ENCODE measurements around the gene PIK3CG.
"Not testable (repeated sequence)": the region's sequence is repeated elsewhere in the genome, so short reads cannot be mapped to it uniquely, and the experiment has no call there.

Gene PIK3CG

GRCh38 chr7:106888204-106888603 is 23.1 kb downstream of the PIK3CG start:
- no peak for DNase-seq

- DNase-seq, result no peak
These were observed 25.9 kb downstream of the PIK3CG start for GRCh38 chr7:106890952-106891351.

GRCh38 chr7:106891548-106892410 is 26.7 kb downstream of the PIK3CG start:
- no peak for DNase-seq

GRCh38 chr7:106893591-106893990 is 28.5 kb downstream of the PIK3CG start:
- DNase-seq, result peak in 1 of 2 experiments; percentile 20

- peak; percentile 33 to 39 for DNase-seq
These were observed 30.3 kb downstream of the PIK3CG start for GRCh38 chr7:106895246-106895864.

- no peak for DNase-seq
These were observed 31.1 kb downstream of the PIK3CG start for GRCh38 chr7:106896231-106896630.

GRCh38 chr7:106897553-106897952 is 32.5 kb downstream of the PIK3CG start:
- not testable (repeated sequence) for DNase-seq

- not testable (repeated sequence) for DNase-seq
These were observed 33.9 kb downstream of the PIK3CG start for GRCh38 chr7:106898967-106899366.

GRCh38 chr7:106901828-106902441 is 36.9 kb downstream of the PIK3CG start:
- peak; percentile 39 to 53 for DNase-seq

- DNase-seq, result no peak
These were observed 40.7 kb downstream of the PIK3CG start for GRCh38 chr7:106905734-106906133.

GRCh38 chr7:106911959-106912358 is 46.9 kb downstream of the PIK3CG start:
- no peak for DNase-seq

- DNase-seq, result no peak
These were observed 49.0 kb downstream of the PIK3CG start for GRCh38 chr7:106914018-106914607.

GRCh38 chr7:106915407-106915806 is 50.3 kb downstream of the PIK3CG start:
- DNase-seq, result no peak

GRCh38 chr7:106915873-106916272 is 50.8 kb downstream of the PIK3CG start:
- DNase-seq, result no peak

- DNase-seq, result no peak
These were observed 51.6 kb downstream of the PIK3CG start for GRCh38 chr7:106916679-106917078.

- no peak for DNase-seq
These were observed 53.9 kb downstream of the PIK3CG start for GRCh38 chr7:106918991-106919390.

- not testable (repeated sequence) for DNase-seq
These were observed 59.4 kb downstream of the PIK3CG start for GRCh38 chr7:106924468-106924867.

- DNase-seq, result no peak
These were observed 61.8 kb downstream of the PIK3CG start for GRCh38 chr7:106926892-106927291.

GRCh38 chr7:106927536-106927935 is 62.5 kb downstream of the PIK3CG start:
- DNase-seq, result no peak

- DNase-seq, result not testable (repeated sequence)
These were observed 64.5 kb downstream of the PIK3CG start for GRCh38 chr7:106929616-106930015.

GRCh38 chr7:106936236-106936635 is 71.2 kb downstream of the PIK3CG start:
- DNase-seq, result no peak

GRCh38 chr7:106938122-106938521 is 73.0 kb downstream of the PIK3CG start:
- not testable (repeated sequence) for DNase-seq

GRCh38 chr7:106938803-106939202 is 73.7 kb downstream of the PIK3CG start:
- no peak for DNase-seq
